GM19468 (cell line): ENCODE results near the gene LGALS3.

ENCODE experiments used
- ATAC-seq: cut with Tn5 transposase; IDR thresholded peaks from one replicate; pipeline ENCODE4 v1.9.1; 2021; ENCODE audit warnings: mild to moderate bottlenecking, moderate library complexity, moderate number of reproducible peaks; ENCODE audit not compliant: unreplicated experiment; ENCODE audit errors: extremely low read depth

Gene LGALS3

DNA sequence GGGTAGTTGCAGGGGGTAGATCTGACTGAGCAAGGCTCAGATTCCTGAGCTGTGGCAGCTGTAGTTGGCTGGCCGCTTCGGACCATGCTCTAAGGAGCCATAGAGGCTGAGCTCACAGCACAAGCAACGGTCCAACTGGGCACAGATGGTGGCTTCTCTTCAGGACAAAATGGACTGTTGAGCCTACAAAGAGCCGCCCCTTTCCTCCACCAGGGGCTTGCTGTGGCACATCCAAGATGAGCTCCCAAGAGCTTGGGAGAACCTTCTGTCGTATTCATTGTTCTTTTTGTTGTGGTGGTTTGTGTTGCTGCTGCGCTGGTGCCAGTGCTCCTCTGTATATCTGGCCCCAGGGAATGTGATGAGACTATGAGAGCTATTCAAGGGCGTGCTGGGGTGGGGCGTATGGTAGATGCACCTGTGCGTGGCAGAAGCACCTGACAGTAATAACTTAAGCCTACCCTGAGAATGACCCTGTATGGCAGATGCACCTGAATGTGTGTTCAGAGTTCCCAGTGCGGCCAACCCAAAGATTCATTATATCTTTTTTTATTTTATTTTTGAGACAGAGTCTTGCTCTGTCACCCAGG lies 17.8 kb upstream of the LGALS3 start:
- no peak for ATAC-seq

DNA sequence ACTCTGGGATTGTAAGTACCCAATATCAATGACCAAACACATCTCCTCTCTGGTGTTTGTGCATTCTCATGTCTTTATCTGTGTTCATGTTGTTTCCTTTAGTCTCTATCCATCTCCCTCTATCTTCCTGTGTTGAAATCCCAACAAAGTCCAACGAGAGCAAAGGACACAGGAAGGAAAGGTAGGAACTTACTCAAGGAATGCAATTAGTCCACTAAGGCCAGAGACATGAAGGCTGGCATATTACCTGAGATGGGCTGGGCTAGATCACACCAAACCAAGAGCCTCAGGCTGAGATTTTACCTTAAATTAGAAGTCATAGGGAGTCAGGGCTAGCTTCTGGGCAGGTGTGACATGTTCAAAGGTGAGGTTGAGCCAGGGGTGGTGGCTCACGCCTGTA lies 14.3 kb upstream of the LGALS3 start:
- no peak for ATAC-seq

DNA sequence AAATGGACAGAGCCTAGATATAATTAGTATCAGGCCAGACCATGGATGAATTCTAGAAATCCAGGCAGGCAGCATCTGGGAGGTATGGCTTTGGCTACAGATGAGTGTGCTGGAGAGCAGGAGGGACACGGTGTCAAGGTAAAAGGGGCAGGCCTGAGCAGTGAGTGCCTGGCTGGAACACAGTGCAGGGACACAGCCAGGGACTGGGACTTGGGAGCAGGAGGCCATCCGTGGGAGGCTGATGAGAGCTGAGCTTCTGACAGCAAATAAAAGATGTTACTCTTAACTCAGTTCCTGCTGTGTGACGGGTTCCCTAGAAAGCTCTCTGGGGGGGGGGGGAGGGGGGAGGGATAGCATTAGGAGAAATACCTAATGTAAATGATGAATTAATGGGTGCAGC lies 13.6 kb upstream of the LGALS3 start:
- no peak for ATAC-seq

DNA sequence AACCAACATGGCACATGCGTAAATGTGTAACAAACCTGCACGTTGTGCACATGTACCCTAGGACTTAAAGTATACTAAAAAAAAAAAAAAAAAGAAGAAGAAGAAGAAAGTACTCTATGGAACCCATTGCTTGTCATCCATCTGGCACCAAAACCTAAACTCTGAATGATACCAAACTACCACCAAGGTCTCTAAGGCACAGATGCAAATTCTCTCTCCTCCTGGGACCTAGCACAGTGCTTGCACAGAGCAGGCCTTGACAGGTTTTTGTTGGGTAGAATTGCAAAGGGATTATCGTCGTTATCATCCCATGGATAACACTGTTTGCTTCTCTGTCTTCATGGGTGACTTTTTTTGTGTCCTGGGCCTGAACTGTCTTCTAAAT lies 13.2 kb upstream of the LGALS3 start:
- ATAC-seq, result no peak

DNA sequence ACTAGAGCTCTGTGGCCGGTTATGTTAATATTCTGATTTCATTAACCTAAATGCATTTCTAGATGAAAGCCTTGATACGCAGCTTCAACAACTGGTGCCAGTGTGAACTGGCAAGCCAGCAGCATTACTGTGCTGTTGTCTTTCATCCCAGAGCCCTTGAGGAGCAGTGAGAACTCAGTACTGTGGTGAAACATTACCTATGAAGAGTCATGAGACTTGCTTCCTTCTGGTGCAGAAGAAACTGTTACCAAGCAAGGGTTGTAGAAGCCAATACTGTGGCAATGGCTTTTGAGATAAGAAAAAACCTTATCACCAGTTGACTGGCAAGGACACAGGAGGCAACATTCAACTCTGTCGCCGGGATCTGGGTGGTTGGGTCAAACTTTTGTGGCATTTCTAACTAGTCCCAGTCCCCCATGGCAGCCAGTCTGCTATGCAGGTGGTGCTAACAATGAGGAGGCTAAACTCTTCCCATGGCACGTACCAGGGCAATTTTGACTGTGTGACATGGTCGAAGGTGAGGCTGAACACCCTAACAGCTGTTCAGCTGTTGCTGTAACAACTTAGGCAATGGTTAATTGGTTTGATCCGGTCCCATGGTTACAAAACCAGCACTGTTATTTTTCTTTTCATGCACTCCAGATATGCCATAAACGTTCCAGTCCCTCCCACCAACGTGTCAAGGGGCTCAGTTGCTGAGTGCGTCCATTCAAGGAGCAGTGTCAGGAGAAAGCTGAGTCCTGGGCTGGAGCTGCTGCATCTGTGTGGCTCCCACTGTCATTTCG lies 12.6 kb upstream of the LGALS3 start:
- no peak for ATAC-seq

DNA sequence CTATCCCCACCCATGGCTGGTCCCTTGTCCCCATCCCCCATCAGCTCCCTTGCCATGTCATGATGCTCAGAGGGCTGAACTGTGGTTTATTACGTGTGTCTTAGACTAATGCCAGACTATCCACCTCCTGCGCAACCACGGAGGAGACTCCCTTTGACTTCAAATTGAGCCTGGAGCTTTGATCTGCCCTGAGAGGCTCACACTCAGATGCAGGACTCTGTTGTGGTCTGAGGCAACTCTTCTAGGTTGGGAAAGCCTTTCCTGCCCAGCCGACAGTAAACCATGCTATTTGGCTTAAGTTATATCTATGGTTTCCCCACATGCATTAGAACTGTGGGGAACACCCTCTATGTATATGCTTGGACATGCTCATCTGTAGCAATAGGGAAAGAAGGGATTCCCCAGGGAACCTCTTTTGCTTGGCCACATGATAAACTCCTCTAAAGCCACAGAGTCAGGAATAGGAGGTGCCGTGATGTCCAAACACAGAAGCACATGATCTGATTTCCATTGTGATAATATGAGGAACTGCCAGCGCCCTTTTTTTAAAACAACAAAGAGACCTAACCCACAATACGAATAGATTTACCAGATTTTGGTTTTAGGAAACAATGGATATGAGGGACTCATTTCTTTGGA lies 11.1 kb upstream of the LGALS3 start:
- no peak for ATAC-seq

DNA sequence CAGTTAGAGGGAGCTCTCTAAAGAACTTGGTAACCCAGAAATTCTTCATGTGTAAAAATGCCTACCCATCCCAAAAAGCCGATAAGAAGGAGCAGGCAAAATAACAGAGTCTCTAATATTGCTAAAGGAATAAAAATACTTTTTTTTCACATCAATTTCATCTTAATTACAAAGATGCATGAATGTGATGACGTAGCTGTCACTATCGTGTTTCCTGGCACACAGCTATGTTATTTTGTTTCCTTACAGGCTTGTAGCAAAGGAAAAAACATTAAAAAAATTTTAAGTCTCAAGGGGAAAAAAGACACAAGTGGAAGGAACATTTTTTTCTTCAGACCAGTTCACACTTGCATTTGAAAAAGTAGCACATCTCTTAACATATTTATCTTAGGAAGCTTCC lies 10.3 kb upstream of the LGALS3 start:
- no peak for ATAC-seq

DNA sequence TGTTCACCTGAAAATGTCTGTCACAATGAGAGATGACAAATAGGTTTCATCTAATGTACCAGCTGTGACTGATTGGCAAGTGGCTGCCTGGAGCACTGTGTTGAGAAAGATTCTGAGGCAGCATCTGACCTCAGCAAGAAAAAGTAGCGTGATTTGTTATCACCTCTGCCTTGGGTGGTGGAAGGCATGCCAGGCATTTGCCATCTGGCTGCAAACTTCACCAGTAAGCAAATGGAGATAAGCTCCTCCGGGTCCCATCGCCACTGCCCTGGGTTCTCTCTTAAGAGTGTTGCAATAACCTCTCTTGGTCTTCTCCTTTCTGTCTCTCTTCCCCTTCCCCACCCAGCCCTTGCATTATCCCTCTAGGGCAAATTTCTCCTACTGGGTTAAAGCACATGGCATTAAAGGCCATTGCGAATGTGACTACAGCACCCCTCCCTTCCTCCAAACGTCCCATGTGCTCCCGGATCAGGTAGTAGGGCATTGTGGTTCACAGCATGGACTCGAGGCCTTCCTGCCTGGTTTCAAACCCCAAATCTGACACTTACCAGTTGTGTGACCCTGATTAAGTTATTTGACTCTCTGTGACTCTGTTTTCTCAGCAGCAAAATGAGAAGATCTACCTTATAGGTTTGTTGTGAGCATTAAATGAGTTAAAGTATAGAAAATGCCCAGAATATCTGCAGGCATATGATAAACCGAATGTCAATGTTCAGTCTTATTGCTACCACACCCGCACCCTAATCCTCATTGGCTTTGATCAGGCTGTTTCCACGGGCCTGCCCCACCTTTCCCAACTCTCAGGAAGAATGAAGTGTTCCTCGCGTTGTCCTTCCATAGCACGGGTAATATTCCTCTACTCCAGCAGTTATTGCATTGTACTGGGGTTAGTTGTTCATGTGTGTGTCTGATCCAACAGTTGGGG lies 8.2 kb upstream of the LGALS3 start:
- ATAC-seq, result no peak

DNA sequence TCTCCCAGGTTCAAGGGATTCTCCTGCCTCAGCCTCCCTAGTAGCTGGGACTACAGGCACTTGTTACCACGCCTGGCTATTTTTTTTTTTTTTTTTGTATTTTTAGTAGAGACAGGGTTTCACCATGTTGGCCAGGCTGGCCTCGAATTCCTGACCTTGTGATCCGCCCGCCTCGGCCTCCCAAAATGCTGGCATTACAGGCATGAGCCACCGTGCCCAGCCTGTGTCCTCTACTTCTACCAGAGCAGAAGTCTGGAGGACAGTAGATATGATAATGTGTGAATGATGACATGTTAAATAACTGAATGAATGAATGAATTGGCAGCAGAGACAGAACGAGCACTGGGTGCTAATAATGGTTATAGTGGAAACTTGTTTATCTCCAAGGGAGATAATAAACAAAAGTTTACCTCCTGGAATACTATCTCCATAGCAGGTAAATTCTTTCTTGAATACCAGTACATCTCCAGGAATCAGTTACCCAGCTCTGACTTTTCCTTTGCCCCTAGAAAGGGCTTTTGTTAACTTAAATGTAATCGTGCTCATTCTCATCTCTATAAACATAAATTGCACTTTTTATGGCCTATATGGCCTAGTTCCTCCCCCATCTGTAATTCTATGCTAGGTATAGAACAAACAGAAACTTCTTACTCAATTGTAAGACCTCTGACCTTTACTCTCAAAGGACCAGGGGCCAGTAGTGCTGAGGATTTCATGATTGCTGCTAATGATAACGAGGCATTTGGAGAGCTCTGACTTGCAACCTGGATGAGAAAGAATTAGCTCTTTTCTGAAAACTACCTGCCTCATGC lies 7.2 kb upstream of the LGALS3 start:
- ATAC-seq, result no peak

DNA sequence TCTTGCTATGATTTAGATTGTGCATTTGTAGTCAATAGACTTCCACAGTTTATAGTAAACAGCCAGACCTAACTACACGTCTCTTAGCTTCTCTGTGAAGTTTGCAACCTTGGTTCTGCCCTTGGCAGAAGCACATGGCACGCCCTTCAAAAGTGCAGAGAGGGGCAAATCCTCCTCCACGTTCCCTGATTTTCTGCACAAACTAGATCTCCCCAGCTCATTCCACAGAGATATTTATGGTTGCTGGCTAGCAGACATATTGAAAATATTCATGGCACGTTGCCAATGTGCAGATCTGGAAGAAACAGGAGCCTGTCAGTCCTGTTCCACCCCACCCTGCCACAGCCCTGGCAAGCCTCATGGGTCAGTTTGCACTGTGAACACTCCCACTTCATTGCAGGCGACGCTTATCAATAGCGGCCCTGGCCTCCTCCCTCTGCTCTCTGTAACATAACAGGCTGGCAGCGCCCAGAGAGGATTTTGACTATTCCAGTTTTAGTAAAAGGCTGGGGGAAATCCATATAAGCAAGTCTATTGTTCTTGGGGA lies 6.5 kb upstream of the LGALS3 start:
- ATAC-seq, result no peak

DNA sequence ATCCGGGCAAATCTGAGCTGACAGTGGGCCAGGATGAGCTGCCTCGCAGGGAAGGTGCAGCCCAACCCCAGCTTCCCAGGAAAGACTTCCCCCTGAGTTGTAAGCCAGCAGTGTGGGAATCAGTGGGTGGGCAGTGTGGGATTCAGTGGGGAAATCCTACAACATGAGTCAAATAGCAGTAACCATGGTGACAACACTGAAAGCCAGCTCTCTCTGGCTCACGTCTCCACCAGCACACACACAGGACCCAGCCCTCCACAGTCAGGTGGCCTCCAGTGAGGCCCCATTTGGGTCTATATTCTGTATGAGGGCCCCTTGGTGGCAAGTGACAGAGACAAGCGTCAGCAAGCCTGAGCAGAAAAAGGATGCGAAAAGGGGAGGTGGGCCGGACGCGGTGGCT lies 6.0 kb upstream of the LGALS3 start:
- no peak for ATAC-seq

DNA sequence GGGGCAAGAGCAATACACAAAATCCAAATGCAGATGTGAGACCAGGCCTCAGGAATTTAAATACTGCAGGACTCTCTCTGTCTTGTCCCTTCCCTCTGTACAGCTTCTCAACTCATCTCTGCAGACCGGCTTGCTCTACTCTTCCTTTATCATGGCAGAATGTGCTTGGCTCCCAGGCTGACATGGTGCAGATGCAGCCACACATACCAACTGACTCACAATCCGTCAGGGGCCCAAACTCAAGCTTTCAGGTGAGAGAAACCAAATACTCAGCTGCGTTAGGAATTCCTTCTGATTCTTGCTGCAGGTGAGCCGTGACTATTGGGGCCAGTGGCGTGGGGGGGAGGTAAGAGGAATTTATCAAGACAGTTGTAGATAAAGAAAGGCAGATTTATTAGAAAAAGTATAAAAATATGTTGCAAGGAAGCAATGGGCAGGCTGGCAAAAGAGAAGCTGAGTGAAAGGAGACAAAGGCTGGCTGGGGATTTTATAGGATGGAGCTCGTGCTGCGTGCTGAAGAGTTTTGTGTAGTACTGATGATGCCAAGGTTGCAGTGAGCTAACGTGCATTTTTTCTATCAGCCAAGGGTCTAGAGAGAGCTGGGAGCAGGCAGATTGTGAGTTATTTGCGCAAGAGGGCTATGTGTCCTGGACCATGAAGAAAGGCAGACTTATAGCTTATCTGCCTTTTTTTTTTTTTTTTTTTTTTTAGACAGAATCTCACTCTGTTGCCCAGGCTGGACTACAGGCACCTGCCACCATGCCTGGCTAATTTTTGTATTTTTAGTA lies 5.0 kb upstream of the LGALS3 start:
- ATAC-seq, result no peak

DNA sequence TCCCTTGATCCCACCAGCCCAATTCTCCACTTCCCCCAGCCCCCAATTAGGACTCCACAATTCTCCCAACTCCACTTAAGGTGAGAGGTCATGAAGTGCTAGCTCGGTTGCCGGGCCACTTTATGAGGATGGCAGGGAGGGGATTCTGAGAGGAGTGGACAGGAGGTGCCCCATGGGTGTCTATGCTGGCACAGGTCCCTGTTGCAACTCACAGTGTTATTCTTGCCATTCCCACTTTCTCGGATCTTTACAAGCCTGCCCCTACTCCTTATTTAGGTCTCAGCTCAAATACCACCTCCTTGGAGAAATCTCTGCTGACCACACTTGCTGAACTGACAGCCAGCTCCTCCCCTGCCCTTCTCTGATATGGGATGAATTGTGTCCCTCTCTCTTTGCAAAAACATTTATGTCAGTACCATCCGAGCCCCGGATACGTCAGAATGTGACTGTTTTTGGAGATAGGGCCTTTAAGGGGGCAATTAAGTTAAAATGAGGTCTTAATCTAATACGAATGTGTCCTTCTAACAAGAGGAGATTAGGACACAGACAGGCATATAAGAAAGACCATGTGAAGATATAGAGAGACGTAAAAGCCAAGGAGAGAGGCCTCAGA lies 4.2 kb upstream of the LGALS3 start:
- no peak for ATAC-seq

DNA sequence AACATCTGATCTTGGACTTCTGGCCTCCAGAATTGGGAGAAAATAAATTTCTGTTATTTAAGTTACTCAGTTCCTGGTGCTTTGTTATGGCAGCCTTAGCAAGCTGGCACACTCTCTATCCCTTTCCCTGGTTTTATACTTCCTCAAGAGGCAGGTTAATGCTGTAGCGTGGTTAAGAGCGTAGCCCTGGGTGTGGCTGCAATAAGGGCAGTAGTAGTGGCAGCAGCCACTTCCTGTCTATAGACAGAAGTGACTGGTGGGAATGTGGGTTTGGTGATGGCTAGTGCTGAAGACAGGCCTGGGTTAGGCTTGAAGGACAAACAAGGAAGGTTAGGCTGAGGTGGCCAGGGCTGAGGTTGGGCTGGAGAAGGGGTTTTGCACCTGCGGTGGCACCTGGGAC lies 3.6 kb upstream of the LGALS3 start:
- ATAC-seq, result no peak

DNA sequence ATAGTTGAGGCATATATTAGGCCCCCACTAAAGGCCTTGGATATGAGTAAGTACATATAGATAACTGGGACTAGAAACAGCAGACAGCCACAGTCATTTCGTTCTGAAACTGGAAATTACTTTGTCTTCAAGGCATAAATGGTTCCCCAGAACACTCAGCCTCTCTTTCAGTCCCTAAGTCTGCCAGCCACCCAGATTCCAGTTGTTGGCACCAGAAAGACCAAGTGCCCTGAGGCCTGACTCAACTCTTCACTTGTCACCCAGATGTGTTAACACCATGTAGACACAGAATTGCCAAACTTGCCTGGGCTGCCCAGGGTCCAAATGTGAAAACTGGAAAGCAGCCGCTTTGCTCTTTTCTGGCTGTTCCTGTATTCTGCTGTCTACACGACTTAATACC lies 3.0 kb upstream of the LGALS3 start:
- no peak for ATAC-seq

DNA sequence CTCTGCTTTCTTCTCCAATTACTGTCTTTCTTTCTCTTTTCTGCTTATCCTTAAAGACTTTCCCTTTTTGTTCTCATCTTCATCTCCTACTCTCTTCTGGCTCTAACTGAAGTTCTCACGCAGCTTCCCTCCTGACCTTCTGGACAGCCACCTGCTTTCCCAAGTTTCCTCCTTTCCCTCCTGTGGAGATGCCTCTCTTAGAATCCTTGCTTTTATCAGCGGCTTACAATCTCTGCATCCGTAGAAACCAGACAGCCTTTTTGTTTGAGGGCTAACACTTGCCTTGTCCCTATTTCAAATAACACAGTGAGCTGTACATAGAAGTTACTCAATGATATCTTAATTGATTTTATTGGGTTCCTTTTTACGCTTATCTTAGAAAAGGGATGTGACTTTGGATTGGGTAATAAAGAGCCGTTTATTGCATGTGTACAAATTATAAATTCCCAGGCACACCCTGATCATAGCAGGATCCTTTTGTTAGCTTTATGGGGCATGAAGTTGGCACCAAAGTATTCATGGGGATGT lies 2.1 kb upstream of the LGALS3 start:
- no peak for ATAC-seq

DNA sequence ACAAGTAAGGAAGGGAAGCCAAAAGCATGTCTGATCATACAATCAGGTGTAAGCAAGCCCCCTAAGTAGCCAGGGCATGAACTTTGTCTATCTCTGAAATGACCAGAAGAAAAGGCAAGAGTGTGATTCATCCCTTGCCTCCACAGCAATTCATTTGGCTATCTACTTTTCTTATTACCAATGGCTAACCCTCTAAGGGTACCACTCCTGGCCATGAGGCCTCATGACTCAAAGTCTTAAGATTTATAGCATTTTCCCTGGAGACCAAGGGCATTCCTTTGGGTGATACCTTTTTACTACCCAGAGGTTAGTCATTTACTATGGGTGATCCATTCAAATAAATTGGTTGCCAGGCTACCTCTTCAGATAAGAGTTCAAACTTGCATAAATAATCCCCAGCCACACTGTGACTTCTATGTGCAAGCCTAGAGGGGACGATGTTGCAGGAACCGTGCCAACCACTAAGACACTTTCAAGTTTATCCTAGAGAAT lies 1.5 kb upstream of the LGALS3 start:
- ATAC-seq, result no peak
